OCI-LY7 (cell line): ENCODE measurements around the gene EVI5. TPM values are rescaled to one million over a fixed set of nuclear protein-coding genes. Genes with fewer than 3 reads are reported as not detected.

Experiments
- BruUV-seq: library from RNA; stranded (reverse); fragments of 400-500 nt; replicated peaks from 2 replicates; lab custom pipeline; 2021; lab: Mats Ljungman, UMichigan
- CTCF ChIA-PET: fragments of 300-600 bp; sonication (Branson Sonifier 250); formaldehyde crosslinking; loops from one replicate; lab custom pipeline; 2022; ENCODE audit warnings: antibody characterized with exemption; ENCODE audit not compliant: unreplicated experiment; lab: Charles Lee
- POLR2A ChIA-PET: fragments of 300-600 bp; sonication (Branson Sonifier 250); formaldehyde crosslinking; loops from one replicate; lab custom pipeline; 2022; ENCODE audit warnings: antibody characterized with exemption; lab: Charles Lee
- DNase-seq: peaks from one replicate; pipeline ENCODE4 v3.0.0-alpha.2; 2015; ENCODE audit warnings: low spot score
- H2AFZ ChIP-seq: fragments of 200-600 bp; sonication (generic), shearing (Covaris generic); 2 replicates; pipeline ENCODE4 v1.6.1; 2014; ENCODE audit warnings: mild to moderate bottlenecking, antibody characterized with exemption, low read length, moderate library complexity
- H3K27ac ChIP-seq: fragments of 200-600 bp; sonication (generic); 2 replicates; pipeline ENCODE4 v1.5.1; 2014; ENCODE audit warnings: mixed run types, low read depth, mild to moderate bottlenecking, moderate library complexity, low read length, inconsistent platforms; ENCODE audit not compliant: poor library complexity, severe bottlenecking
- H3K36me3 ChIP-seq: fragments of 200-600 bp; sonication (generic); 2 replicates; pipeline ENCODE4 v1.6.1; 2014; ENCODE audit warnings: mild to moderate bottlenecking, antibody characterized with exemption, low read length, moderate library complexity, mixed read lengths; ENCODE audit not compliant: insufficient read depth
- H3K4me1 ChIP-seq: fragments of 200-600 bp; sonication (generic); 2 replicates; pipeline ENCODE4 v1.5.1; 2014; ENCODE audit warnings: mild to moderate bottlenecking, low read length; ENCODE audit not compliant: insufficient read depth, poor library complexity, severe bottlenecking
- H3K4me2 ChIP-seq: fragments of 200-600 bp; sonication (generic); 2 replicates; pipeline ENCODE4 v1.6.1; 2014; ENCODE audit warnings: mild to moderate bottlenecking, low read length
- H3K4me3 ChIP-seq: fragments of 200-600 bp; sonication (generic); 2 replicates; pipeline ENCODE4 v1.5.1; 2014; ENCODE audit warnings: mild to moderate bottlenecking, low read depth, low read length; ENCODE audit not compliant: poor library complexity, severe bottlenecking
- H3K79me2 ChIP-seq: fragments of 200-600 bp; sonication (generic); 2 replicates; pipeline ENCODE4 v1.6.1; 2016; ENCODE audit warnings: low read depth, mild to moderate bottlenecking, low read length, moderate library complexity, mixed read lengths; ENCODE audit not compliant: insufficient read depth
- H3K9me2 ChIP-seq: fragments of 200-600 bp; sonication (generic); 2 replicates; pipeline ENCODE4 v1.6.1; 2016; ENCODE audit warnings: mild to moderate bottlenecking, low read length, mixed read lengths; ENCODE audit not compliant: insufficient read depth
- H3K9me3 ChIP-seq: fragments of 200-600 bp; sonication (generic); 2 replicates; pipeline ENCODE4 v1.6.1; 2014; ENCODE audit warnings: mild to moderate bottlenecking, mixed run types, low read length, mixed read lengths
- H4K20me1 ChIP-seq: fragments of 200-600 bp; sonication (generic); 2 replicates; pipeline ENCODE4 v1.6.1; 2014; ENCODE audit warnings: mild to moderate bottlenecking, antibody characterized with exemption, low read length, moderate library complexity, mixed read lengths; ENCODE audit not compliant: insufficient read depth
- EZH2phosphoT487 ChIP-seq: fragments of 200-600 bp; sonication (generic); IDR thresholded peaks from 2 replicates; pipeline ENCODE4 v1.6.1; 2018; ENCODE audit warnings: low read depth, borderline replicate concordance, mild to moderate bottlenecking, mixed run types, antibody characterized with exemption, low read length, moderate library complexity, mixed read lengths
- intact Hi-C: fragments of 100-400 bp; cut with micrococcal nuclease; formaldehyde crosslinking; loops from one replicate; pipeline ENCODE4 v1.10.0; 2022; ENCODE audit not compliant: unreplicated experiment
- total RNA-seq, 2 experiments: library from RNA; depleted of rRNA in 1 of 2; stranded (reverse); fragments of >200 nt in 1 of 2; shearing (Covaris generic) in 1 of 2; gene quantifications; 2 replicates each; pipeline ENCODE4 v1.2.3, GENCODE V29; 2014 to 2022
- TF ChIP-seq, protein P1 (sequence below): fragments of 200-600 bp; sonication (generic); conservative IDR thresholded peaks from 2 replicates; pipeline ENCODE4 v1.5.1; 2014; ENCODE audit warnings: mild to moderate bottlenecking, antibody characterized with exemption, low read length, moderate library complexity, mixed read lengths

EVI5 gene
- total RNA-seq, 2 experiments from 2014 or later, result 15.1 to 27.8 TPM

DNA sequence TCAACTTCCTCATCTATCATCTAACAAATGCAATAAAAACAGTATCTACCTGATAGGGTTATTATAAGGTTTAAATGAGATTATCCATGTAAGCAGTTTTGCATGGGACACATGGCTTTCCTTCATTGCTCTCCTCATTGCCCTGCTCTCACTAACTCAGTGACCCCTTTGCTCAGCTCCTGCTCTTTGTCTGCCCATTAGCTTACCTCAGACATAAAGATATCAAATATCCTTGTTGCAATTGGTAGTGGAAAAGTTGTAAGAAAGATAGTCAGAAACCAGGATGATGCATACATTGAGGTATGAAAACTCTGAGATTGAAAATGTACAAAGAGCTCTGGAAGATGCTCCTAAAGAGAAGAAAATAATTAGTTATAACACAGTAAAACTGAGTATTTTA is 89.8 kb downstream of the EVI5 start:
- Histone ChIP-seq H3K27ac (no peak overlapping the region), H3K9me2 (no peaks in the 10 kb centered on the region), H3K4me1 (no peaks in the 10 kb centered on the region), H3K4me3 (no peak overlapping the region), H3K4me2 (no peak overlapping the region), H3K9me3 (no peaks in the 10 kb centered on the region), H2AFZ (no peak overlapping the region), H4K20me1 (no peaks in the 10 kb centered on the region), H3K36me3 (peaks cover 22% of the 10 kb centered on the region), H3K79me2 (no peaks in the 10 kb centered on the region)
- BruUV-seq, result no TSS peak
- TF ChIP-seq, protein P1, sequence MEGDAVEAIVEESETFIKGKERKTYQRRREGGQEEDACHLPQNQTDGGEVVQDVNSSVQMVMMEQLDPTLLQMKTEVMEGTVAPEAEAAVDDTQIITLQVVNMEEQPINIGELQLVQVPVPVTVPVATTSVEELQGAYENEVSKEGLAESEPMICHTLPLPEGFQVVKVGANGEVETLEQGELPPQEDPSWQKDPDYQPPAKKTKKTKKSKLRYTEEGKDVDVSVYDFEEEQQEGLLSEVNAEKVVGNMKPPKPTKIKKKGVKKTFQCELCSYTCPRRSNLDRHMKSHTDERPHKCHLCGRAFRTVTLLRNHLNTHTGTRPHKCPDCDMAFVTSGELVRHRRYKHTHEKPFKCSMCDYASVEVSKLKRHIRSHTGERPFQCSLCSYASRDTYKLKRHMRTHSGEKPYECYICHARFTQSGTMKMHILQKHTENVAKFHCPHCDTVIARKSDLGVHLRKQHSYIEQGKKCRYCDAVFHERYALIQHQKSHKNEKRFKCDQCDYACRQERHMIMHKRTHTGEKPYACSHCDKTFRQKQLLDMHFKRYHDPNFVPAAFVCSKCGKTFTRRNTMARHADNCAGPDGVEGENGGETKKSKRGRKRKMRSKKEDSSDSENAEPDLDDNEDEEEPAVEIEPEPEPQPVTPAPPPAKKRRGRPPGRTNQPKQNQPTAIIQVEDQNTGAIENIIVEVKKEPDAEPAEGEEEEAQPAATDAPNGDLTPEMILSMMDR, result no peak
- TF ChIP-seq EZH2phosphoT487, result no peak
- intact Hi-C loops, result no loop called here
- POLR2A ChIA-PET, result interaction anchor here (0.6 kb wide), 1 partner anchor 81 kb away, joined by 3 read pairs; no protein-coding TSS in a partner anchor
- CTCF ChIA-PET, result no interaction called here
- no peak for DNase-seq

DNA sequence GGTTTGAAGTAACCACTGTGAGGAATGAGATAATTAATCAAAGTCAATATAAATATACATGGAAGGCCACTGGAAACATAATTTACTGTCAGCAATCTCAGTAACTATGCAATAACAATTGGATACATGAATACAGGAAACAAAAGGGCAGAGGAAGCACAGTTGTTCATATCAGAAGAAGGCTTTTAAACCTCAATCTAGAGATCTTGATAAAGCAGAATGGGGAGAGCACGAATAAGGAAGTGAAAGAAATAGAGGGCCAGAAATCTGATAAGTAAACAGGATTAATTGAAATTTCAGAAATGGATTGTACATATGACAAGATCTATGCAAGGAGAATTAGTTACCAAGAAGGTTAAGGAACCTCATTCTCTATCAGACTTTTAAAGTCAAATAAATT is 93.0 kb downstream of the EVI5 start:
- Histone ChIP-seq H3K4me3 (no peak overlapping the region), H3K27ac (no peak overlapping the region), H3K79me2 (no peaks in the 10 kb centered on the region), H3K4me2 (no peak overlapping the region), H3K4me1 (no peaks in the 10 kb centered on the region), H3K36me3 (peaks cover 24% of the 10 kb centered on the region), H2AFZ (no peak overlapping the region), H3K9me2 (no peaks in the 10 kb centered on the region), H3K9me3 (no peaks in the 10 kb centered on the region), H4K20me1 (no peaks in the 10 kb centered on the region)
- no peak for DNase-seq
- BruUV-seq, result no TSS peak
- TF ChIP-seq, protein P1, result no peak
- CTCF ChIA-PET, result no interaction called here
- intact Hi-C loops, result no loop called here
- POLR2A ChIA-PET, result interaction anchor here (0.6 to 2.4 kb wide), 5 partner anchors 9 to 374 kb away, joined by 3 to 8 read pairs (median 5); no protein-coding TSS in a partner anchor

DNA sequence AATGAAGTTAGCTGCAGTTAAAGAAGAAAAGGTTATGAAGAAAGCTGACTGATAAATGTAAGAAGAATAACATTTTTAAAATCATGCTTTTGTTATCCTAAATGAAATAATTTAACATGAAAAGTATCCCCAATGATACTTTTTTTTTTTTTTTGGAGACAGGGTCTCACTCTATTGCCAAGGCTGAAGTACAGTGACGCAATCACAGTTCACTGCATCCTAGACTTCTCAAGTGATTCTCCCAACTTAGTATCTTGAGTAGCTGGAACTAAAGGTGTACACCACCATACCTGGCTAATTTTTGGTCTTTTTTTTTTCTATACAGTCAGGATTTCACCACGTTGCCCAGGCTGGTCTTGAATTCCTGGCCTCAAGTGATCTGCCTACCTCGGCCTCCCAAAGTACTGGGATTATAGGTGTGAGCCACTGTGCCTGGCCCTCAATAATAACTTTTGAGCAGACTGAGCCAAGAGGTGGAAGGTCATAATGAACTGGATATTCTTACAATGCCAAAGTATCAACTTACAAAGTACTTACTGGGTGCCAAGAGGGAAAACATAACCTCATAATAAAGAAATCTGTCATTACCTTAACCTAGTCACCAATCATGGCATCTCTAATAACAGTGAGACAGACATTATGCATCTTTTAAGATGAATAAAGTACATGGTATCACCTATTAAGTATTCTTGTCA is 94.5 kb downstream of the EVI5 start:
- Histone ChIP-seq H3K79me2 (no peaks in the 10 kb centered on the region), H3K9me3 (no peaks in the 10 kb centered on the region), H3K36me3 (peaks cover 24% of the 10 kb centered on the region), H4K20me1 (no peaks in the 10 kb centered on the region), H3K4me2 (no peak overlapping the region), H2AFZ (no peak overlapping the region), H3K4me1 (no peaks in the 10 kb centered on the region), H3K4me3 (no peak overlapping the region), H3K27ac (no peak overlapping the region), H3K9me2 (no peaks in the 10 kb centered on the region)
- intact Hi-C loops, result no loop called here
- no TSS peak for BruUV-seq
- ChIA-PET CTCF (no interaction called here), POLR2A (interaction anchor here (2.4 kb wide), 1 partner anchor 15 kb away, joined by 8 read pairs; no protein-coding TSS in a partner anchor)
- no peak for TF ChIP-seq EZH2phosphoT487
- TF ChIP-seq, protein P1, result no peak
- no peak for DNase-seq
